Measurements from ENCODE around the gene AP2A2.

GRCh38 chr11:1039481-1040427, 114.1 kb downstream of the AP2A2 start:
- no peak for TF ChIP-seq POLR2A (IDR thresholded peaks at IDR 0.05)
- no peak for TF ChIP-seq CTCF (IDR thresholded peaks at IDR 0.05)
